Adrenal gland (tissue), 12 donors: Measurements from ENCODE around the gene FGFR4. TPM values are rescaled to one million over a fixed set of nuclear protein-coding genes. Genes with fewer than 3 reads are reported as not detected.
A peak's percentile ranks its signal among the peaks of the same experiment; 100 is the strongest.

Experiments used
- DNase-seq, 7 donors: peaks; one replicate each; pipeline ENCODE4 v3.0.0-alpha.2; 2019 to 2020
- H3K27ac ChIP-seq, 5 donors: fragments of 200-600 bp; sonication (generic) in 4 of 5; 1 replicate in 3 of 5; 2 replicates in 2 of 5; pipeline versions ENCODE4 v1.5.1 to v1.8.0; 2016 to 2020; ENCODE audit warnings: mild to moderate bottlenecking in 1 of 5
- H3K27me3 ChIP-seq: fragments of 200-600 bp; 2 replicates; pipeline ENCODE4 v1.8.0; 2021
- H3K36me3 ChIP-seq, 2 donors: fragments of 200-600 bp; replicated peaks in 1 of 2; 1 replicate in 1 of 2; 2 replicates in 1 of 2; pipeline versions ENCODE4 v1.5.1 to v1.8.0; 2018 to 2022
- H3K4me1 ChIP-seq, 2 donors: fragments of 200-600 bp; replicated peaks in 1 of 2; 1 replicate in 1 of 2; 2 replicates in 1 of 2; pipeline versions ENCODE4 v1.5.1 to v1.8.0; 2018 to 2021
- H3K4me3 ChIP-seq, 4 donors: fragments of 200-600 bp; sonication (generic) in 3 of 4; one replicate each; pipeline ENCODE4 v1.5.1; 2016 to 2018
- H3K9me3 ChIP-seq, 3 donors: fragments of 200-600 bp; sonication (generic) in 1 of 3; replicated peaks in 1 of 3; 1 replicate in 2 of 3; 2 replicates in 1 of 3; pipeline versions ENCODE4 v1.5.1 to v1.8.0; 2016 to 2021
- POLR2A ChIP-seq, 2 donors: fragments of 450-650 bp; IDR thresholded peaks; one replicate each; pipeline ENCODE4 v1.6.1; 2017; ENCODE audit warnings: antibody characterized with exemption in 2 of 2, mild to moderate bottlenecking in 2 of 2, moderate library complexity in 1 of 2
- WGBS, 4 donors: extraction: QIAGEN DNeasy Blood & Tissue Kit in 2 of 4; methylation state at CpG; one replicate each; pipeline versions ENCODE4 v1.1.5 to v1.1.7; 2013 to 2017; 5-methylcytosine and 5-hydroxymethylcytosine counted together
- intact Hi-C, 2 donors: fragments of 100-400 bp; cut with DNase I; formaldehyde crosslinking; loops; one replicate each; pipeline versions ENCODE4 v1.14.1 to v1.15.0; 2022 to 2023
- polyA plus RNA-seq, 3 donors: library from polyadenylated mRNA; stranded (reverse); fragments of 200-250 nt in 2 of 3; fragments of 350-450 nt in 1 of 3; fragmentation: Illumina TruSeq in 1 of 3; extraction: RNeasy Lipid Tissue Mini Kit (QIAGEN cat#74804) in 1 of 3; gene quantifications; one replicate each; pipeline ENCODE4 v1.2.3, GENCODE V29; 2013 to 2014
- total RNA-seq, 9 donors: library from RNA; depleted of rRNA in 4 of 9; stranded (reverse); fragments of >200 nt in 4 of 9; fragments of 120-200 nt in 1 of 9; fragmentation: NEBNext Ultra II Directional in 1 of 9; extraction: Animal tissue kit (Norgen Biotek cat#: 25700) in 1 of 9; gene quantifications; one replicate each; pipeline versions ENCODE4 v1.1.0 to v1.2.4, GENCODE V29; 2013 to 2023
- TF ChIP-seq, protein P1 (sequence below), 6 experiments: fragments of 450-650 bp in 4 of 6; fragments of 200-600 bp in 2 of 6; sonication (generic) in 1 of 6; IDR thresholded peaks; 1 replicate in 5 of 6; 2 replicates in 1 of 6; pipeline versions ENCODE4 v1.5.1 to v1.8.0; 2016 to 2021; ENCODE audit warnings: antibody characterized with exemption in 6 of 6, mild to moderate bottlenecking in 2 of 6, moderate library complexity in 1 of 6
- donor health status: healthy with polysubstance abuse.
- donor health status: Bipolar disorder and iron deficiency.
- donor health status: DM: yes; HTN: yes; CAD: no.
- donor health status: DM: no; HTN: no; CAD: no.
- donor health status: DM: no; HTN: no; CAD: no.
- donor health status: DM: yes; HTN: yes; CAD: no.

Gene FGFR4
- total and polyA plus RNA-seq, 12 donors = 12.3 to 106 (median 26.4) TPM

GRCh38 chr5:177092178-177093081 lies 5.7 kb downstream of the FGFR4 start:
- Histone ChIP-seq H3K27ac (no peak overlapping the region), H3K27me3 (no peaks in the 10 kb centered on the region), H3K4me1 (peaks cover 28 to 39% of the 10 kb centered on the region in 2 donors), H3K4me3 (no peak overlapping the region), H3K36me3 (no peaks in the 10 kb centered on the region), H3K9me3 (no peaks in the 10 kb centered on the region)
- WGBS, 4 donors = 87 to 91% (median 89%) methylated on average over 12 to 32 of the region's 32 CpGs
- TF ChIP-seq, protein P1, sequence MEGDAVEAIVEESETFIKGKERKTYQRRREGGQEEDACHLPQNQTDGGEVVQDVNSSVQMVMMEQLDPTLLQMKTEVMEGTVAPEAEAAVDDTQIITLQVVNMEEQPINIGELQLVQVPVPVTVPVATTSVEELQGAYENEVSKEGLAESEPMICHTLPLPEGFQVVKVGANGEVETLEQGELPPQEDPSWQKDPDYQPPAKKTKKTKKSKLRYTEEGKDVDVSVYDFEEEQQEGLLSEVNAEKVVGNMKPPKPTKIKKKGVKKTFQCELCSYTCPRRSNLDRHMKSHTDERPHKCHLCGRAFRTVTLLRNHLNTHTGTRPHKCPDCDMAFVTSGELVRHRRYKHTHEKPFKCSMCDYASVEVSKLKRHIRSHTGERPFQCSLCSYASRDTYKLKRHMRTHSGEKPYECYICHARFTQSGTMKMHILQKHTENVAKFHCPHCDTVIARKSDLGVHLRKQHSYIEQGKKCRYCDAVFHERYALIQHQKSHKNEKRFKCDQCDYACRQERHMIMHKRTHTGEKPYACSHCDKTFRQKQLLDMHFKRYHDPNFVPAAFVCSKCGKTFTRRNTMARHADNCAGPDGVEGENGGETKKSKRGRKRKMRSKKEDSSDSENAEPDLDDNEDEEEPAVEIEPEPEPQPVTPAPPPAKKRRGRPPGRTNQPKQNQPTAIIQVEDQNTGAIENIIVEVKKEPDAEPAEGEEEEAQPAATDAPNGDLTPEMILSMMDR (IDR thresholded peaks at IDR 0.05) = no peak
- no peak for TF ChIP-seq POLR2A (IDR thresholded peaks at IDR 0.05)
- DNase-seq = no peak
- intact Hi-C loops = loop anchor here in 1 of 2 donors (10.0 kb wide), 1 partner anchor 438 kb away; no protein-coding TSS in a partner anchor

GRCh38 chr5:177093082-177093712 lies 6.5 kb downstream of the FGFR4 start:
- DNase-seq = no peak
- Histone ChIP-seq H3K36me3 (no peaks in the 10 kb centered on the region), H3K27me3 (no peaks in the 10 kb centered on the region), H3K27ac (no peak overlapping the region), H3K9me3 (no peaks in the 10 kb centered on the region), H3K4me1 (peaks cover 31 to 42% of the 10 kb centered on the region in 2 donors), H3K4me3 (no peak overlapping the region)
- TF ChIP-seq, protein P1 (IDR thresholded peaks at IDR 0.05) = no peak
- TF ChIP-seq POLR2A (IDR thresholded peaks at IDR 0.05) = no peak
- WGBS, 4 donors = 91 to 97% (median 95%) methylated on average over 9 to 40 of the region's 40 CpGs
- intact Hi-C loops = loop anchor here in 1 of 2 donors (10.0 kb wide), 1 partner anchor 438 kb away; no protein-coding TSS in a partner anchor

- Histone ChIP-seq H3K4me1 (peaks cover 29 to 42% of the 10 kb centered on the region in 2 donors), H3K36me3 (no peaks in the 10 kb centered on the region), H3K9me3 (no peaks in the 10 kb centered on the region), H3K27ac (peak overlapping the region in 3 of 5 donors; percentile 46 to 88 (median 59)), H3K4me3 (no peak overlapping the region), H3K27me3 (no peaks in the 10 kb centered on the region)
- TF ChIP-seq POLR2A (IDR thresholded peaks at IDR 0.05) = no peak
- TF ChIP-seq, protein P1 (IDR thresholded peaks at IDR 0.05) = no peak
- DNase-seq = no peak
- intact Hi-C loops = loop anchor here in 1 of 2 donors (10.0 kb wide), 1 partner anchor 439 kb away; no protein-coding TSS in a partner anchor
- WGBS, 4 donors = 92 to 98% (median 97%) methylated on average over 6 of the region's 6 CpGs
These were observed 7.1 kb downstream of the FGFR4 start for GRCh38 chr5:177093803-177094202.
